BJ (cell line): ENCODE measurements around the gene RELT. TPM values are rescaled to one million over a fixed set of nuclear protein-coding genes. Genes with fewer than 3 reads are reported as not detected.

Source experiments
- CTCF ChIA-PET: fragments of 350-600 bp; formaldehyde crosslinking; extraction: SDS; loops from one replicate; lab custom pipeline; 2021; ENCODE audit warnings: antibody characterized with exemption, inconsistent platforms; lab: Yijun Ruan, JAX
- POLR2A ChIA-PET: fragments of 300-600 bp; sonication (Branson Sonifier 250); formaldehyde crosslinking; extraction: SDS; loops from one replicate; lab custom pipeline; 2021; ENCODE audit warnings: antibody characterized with exemption; lab: Charles Lee
- DNase-seq: peaks from one replicate; pipeline ENCODE4 v3.0.0-alpha.2; 2011; ENCODE audit warnings: low read depth
- H3K27me3 ChIP-seq: 2 replicates; pipeline ENCODE4 v1.6.0; 2011; ENCODE audit warnings: low read length; ENCODE audit not compliant: control insufficient read depth, insufficient read depth
- H3K36me3 ChIP-seq: 2 replicates; pipeline ENCODE4 v1.5.1; 2011; ENCODE audit warnings: low read length; ENCODE audit not compliant: control insufficient read depth, insufficient read depth
- H3K4me3 ChIP-seq: 2 replicates; pipeline ENCODE4 v1.5.1; 2011; ENCODE audit warnings: low read depth, mild to moderate bottlenecking, control low read depth, low read length
- CTCF ChIP-seq: IDR thresholded peaks from 2 replicates; pipeline ENCODE4 v1.5.1; 2011; ENCODE audit warnings: low read depth, mild to moderate bottlenecking, control low read depth, inconsistent platforms, low read length, moderate library complexity; ENCODE audit not compliant: insufficient read depth
- polyA plus RNA-seq: library from polyadenylated mRNA; depleted of rRNA; stranded (reverse); fragments of >200 nt; gene quantifications from 2 replicates; pipeline ENCODE4 v1.2.3, GENCODE V29; 2011

The RELT gene
- polyA plus RNA-seq, 1 experiment, result 3.7 TPM

DNA sequence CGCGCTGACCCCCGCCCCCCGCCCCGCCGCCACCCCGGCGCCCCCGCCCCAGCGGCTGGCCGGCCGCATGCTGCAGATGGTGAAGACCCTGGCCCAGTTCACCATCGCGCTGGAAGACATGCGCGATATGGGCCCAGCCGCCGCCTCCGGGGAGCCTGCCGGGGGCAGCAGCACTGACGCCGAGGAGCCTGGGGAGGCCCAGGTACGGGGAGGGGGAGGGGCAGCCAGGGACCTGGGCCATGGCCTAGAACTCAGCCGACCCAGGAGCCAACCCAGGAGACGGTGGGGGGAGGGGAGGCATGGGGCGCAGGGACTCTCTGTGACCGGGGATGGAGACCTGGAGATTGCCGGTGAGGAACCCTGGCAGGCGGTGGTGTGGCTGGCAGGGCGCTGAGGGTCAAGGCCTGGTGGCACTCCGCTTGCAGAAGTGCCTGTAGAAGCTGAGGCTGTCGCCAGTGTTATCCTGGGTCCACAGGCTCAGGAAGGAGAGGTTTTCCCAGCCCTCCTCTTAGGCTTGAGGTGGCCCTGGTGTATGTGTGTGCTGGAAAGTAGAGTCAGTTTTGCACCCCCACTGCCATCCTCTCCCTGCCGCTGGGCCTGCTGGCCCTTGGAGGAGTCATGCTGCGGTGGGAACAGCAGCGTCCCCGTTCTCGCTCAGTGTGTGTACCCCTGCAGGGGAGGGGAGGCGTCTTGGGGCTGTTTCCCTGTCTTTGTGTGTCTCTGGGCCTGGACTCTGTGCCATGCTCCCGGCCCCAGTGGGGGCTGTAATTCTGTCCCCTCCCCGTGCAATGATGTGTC is 32.9 kb upstream of the RELT start:
- no peak overlapping the region for H3K4me3 ChIP-seq
- no peaks in the 10 kb centered on the region for H3K27me3 ChIP-seq
- TF ChIP-seq CTCF, result no peak
- ChIA-PET POLR2A (no interaction called here), CTCF (interaction anchor here (1.0 to 11.0 kb wide), 5 partner anchors 9 to 320 kb away, joined by 3 to 259 read pairs (median 3); partner anchors contain the start of gene ARHGEF17)
- peaks cover 27% of the 10 kb centered on the region for H3K36me3 ChIP-seq
- no peak for DNase-seq

GRCh38 chr11:73344191-73344607 is 32.0 kb upstream of the RELT start:
- peaks cover 31% of the 10 kb centered on the region for H3K36me3 ChIP-seq
- ChIA-PET POLR2A (no interaction called here), CTCF (interaction anchor here (0.9 to 2.2 kb wide), 8 partner anchors 8 to 319 kb away, joined by 3 to 12 read pairs (median 4); partner anchors contain the start of gene ARHGEF17)
- TF ChIP-seq CTCF, result no peak
- no peak overlapping the region for H3K4me3 ChIP-seq
- DNase-seq, result no peak
- H3K27me3 ChIP-seq, result no peaks in the 10 kb centered on the region

DNA sequence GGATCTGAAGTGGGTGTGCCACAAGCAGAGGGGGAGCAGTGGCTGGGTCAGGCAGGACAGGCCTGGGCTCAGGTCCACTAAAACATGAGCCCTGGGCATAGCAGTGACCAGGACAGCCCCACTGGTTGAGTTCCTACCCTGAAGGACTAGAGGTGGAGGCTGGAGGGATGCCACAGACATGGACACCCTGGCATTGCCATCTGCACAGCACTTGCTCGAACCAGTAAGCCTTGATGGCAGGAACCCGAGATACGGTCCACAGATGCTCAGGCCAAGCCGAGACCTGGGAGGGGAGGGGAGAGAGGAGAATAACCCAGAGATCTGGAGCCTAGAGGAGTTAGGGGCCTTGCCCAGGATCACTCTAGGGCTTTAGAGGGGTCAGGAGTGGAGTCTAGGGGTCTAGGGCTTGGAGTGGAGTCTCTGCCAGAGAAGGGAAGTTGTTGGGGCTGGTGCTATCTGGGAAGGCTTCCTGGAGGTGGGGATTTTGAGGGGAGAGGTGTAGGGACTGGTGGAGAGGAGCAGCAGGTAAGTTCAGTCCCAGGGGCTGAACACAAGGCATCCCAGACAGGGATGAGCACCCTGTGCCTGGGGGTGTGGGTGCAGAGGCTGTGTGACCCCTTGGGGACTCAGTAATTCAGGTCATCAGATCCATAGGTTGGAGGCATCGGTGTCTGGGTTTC is 30.6 kb upstream of the RELT start:
- no peak overlapping the region for H3K4me3 ChIP-seq
- peaks cover 29% of the 10 kb centered on the region for H3K36me3 ChIP-seq
- no peak for DNase-seq
- POLR2A ChIA-PET, result no interaction called here
- TF ChIP-seq CTCF, result no peak
- no peaks in the 10 kb centered on the region for H3K27me3 ChIP-seq
- CTCF ChIA-PET, result interaction anchor here (1.5 to 2.2 kb wide), 3 partner anchors 10 to 43 kb away, joined by 4 to 12 read pairs (median 8); partner anchors contain the start of gene ARHGEF17

DNA sequence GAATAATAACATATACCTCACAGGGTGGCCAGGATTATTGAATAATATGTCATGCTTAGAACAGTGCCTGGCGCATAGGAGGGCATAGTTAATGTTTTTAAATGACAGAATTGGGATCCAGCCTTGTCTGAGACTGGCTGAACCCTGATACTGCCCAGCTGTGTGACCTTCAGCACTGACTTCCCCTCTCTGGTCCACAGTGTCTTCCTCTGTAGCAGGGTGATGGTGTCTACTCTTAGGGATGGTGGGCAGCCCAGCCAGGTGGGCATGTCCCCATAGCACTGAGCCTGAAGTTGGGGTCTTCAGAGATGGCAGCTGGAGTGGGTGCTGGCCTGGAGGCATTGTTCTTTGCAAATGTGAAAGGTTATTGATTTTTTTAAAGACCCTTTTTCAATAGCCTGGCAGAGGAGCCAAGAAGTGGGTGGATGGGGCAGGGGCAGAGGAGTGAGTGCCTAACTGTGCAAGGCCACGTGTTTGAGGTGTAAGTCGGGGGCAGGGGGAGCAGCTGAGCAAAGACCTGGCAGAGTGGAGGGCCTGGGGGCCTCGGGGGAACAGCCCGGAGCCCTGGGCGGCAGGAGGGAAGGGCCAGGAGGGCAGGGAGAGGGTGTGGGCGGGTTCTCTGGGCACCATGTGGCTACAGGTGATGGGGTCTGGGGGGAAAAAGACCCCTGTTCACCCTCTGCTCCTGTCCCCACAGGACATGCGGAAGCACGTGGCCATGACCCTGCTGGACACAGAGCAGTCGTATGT is 29.8 kb upstream of the RELT start:
- no peak for DNase-seq

More for the DNA sequence above, 29.8 kb upstream of the RELT start:
- H3K4me3 ChIP-seq, result no peak overlapping the region
- no peak for TF ChIP-seq CTCF
- ChIA-PET CTCF (no interaction called here), POLR2A (no interaction called here)
- H3K27me3 ChIP-seq, result no peaks in the 10 kb centered on the region
- H3K36me3 ChIP-seq, result peaks cover 28% of the 10 kb centered on the region
